KOPT-K1 (cell line): Measurements from ENCODE around the gene AP2S1.
"Not testable (repeated sequence)": the region's sequence is repeated elsewhere in the genome, so short reads cannot be mapped to it uniquely, and the experiment has no call there.

Experiments
- H3K27ac ChIP-seq: fragments of 200-600 bp; sonication (generic); 2 replicates; pipeline ENCODE4 v1.5.1; 2016; ENCODE audit warnings: antibody characterized with exemption, mild to moderate bottlenecking, low read depth, low read length; ENCODE audit not compliant: poor library complexity, severe bottlenecking
- H3K36me3 ChIP-seq: fragments of 200-600 bp; sonication (generic); 2 replicates; pipeline ENCODE4 v1.5.1; 2017; ENCODE audit warnings: antibody characterized with exemption, mild to moderate bottlenecking, low read length, moderate library complexity; ENCODE audit not compliant: insufficient read depth
- H3K9me3 ChIP-seq: fragments of 200-600 bp; sonication (generic); 2 replicates; pipeline ENCODE4 v1.5.1; 2017; ENCODE audit warnings: antibody characterized with exemption, low read length, mild to moderate bottlenecking; ENCODE audit not compliant: insufficient read depth, poor library complexity, severe bottlenecking

Gene AP2S1

GRCh38 chr19:46839752-46840497, 10.7 kb downstream of the AP2S1 start:
- peaks cover 70% of the 10 kb centered on the region for H3K36me3 ChIP-seq
- no peaks in the 10 kb centered on the region for H3K9me3 ChIP-seq
- no peak overlapping the region for H3K27ac ChIP-seq

GRCh38 chr19:46838160-46838559, 12.5 kb downstream of the AP2S1 start:
- peaks cover 54% of the 10 kb centered on the region for H3K36me3 ChIP-seq

GRCh38 chr19:46834984-46835383, 15.7 kb downstream of the AP2S1 start:
- no peak overlapping the region for H3K27ac ChIP-seq

More at GRCh38 chr19:46838160-46838559, 12.5 kb downstream of the AP2S1 start:
- Histone ChIP-seq H3K9me3 (no peaks in the 10 kb centered on the region), H3K27ac (no peak overlapping the region)

GRCh38 chr19:46834121-46834520, 16.5 kb downstream of the AP2S1 start:
- H3K9me3 ChIP-seq: no peaks in the 10 kb centered on the region
- H3K36me3 ChIP-seq: peaks cover 19% of the 10 kb centered on the region
- H3K27ac ChIP-seq: no peak overlapping the region

More at GRCh38 chr19:46834984-46835383, 15.7 kb downstream of the AP2S1 start:
- Histone ChIP-seq H3K9me3 (no peaks in the 10 kb centered on the region), H3K36me3 (peaks cover 27% of the 10 kb centered on the region)

GRCh38 chr19:46830864-46831263, 19.8 kb downstream of the AP2S1 start:
- Histone ChIP-seq H3K27ac (no peak overlapping the region), H3K36me3 (no peaks in the 10 kb centered on the region), H3K9me3 (no peaks in the 10 kb centered on the region)

GRCh38 chr19:46828484-46828883, 22.2 kb downstream of the AP2S1 start:
- no peaks in the 10 kb centered on the region for H3K9me3 ChIP-seq
- no peak overlapping the region for H3K27ac ChIP-seq
- H3K36me3 ChIP-seq: no peaks in the 10 kb centered on the region

- Histone ChIP-seq H3K9me3 (no peaks in the 10 kb centered on the region), H3K27ac (no peak overlapping the region), H3K36me3 (no peaks in the 10 kb centered on the region)
These were observed 25.0 kb downstream of the AP2S1 start for GRCh38 chr19:46825731-46826055.

GRCh38 chr19:46824890-46825730, 25.5 kb downstream of the AP2S1 start:
- no peaks in the 10 kb centered on the region for H3K36me3 ChIP-seq
- H3K27ac ChIP-seq: no peak overlapping the region
- no peaks in the 10 kb centered on the region for H3K9me3 ChIP-seq

GRCh38 chr19:46823049-46823448, 27.6 kb downstream of the AP2S1 start:
- Histone ChIP-seq H3K36me3 (no peaks in the 10 kb centered on the region), H3K9me3 (no peaks in the 10 kb centered on the region), H3K27ac (peak overlapping the region; percentile 21)

- not testable (repeated sequence) for H3K36me3 ChIP-seq, H3K9me3 ChIP-seq
- peak overlapping the region; percentile 99 for H3K27ac ChIP-seq
These were observed 28.2 kb downstream of the AP2S1 start for GRCh38 chr19:46822410-46822787.

- Histone ChIP-seq H3K27ac (peak overlapping the region; percentile 99), H3K36me3 (no peaks in the 10 kb centered on the region), H3K9me3 (no peaks in the 10 kb centered on the region)
These were observed 28.9 kb downstream of the AP2S1 start for GRCh38 chr19:46821512-46822409.

- peak overlapping the region; percentile 39 for H3K27ac ChIP-seq
- H3K36me3 ChIP-seq: no peaks in the 10 kb centered on the region
- no peaks in the 10 kb centered on the region for H3K9me3 ChIP-seq
These were observed 31.8 kb downstream of the AP2S1 start for GRCh38 chr19:46818812-46819211.

GRCh38 chr19:46815833-46816627, 34.6 kb downstream of the AP2S1 start:
- no peaks in the 10 kb centered on the region for H3K9me3 ChIP-seq
- peak overlapping the region; percentile 34 for H3K27ac ChIP-seq
- no peaks in the 10 kb centered on the region for H3K36me3 ChIP-seq

GRCh38 chr19:46813839-46814358, 36.7 kb downstream of the AP2S1 start:
- H3K27ac ChIP-seq: peak overlapping the region; percentile 55
- H3K9me3 ChIP-seq: no peaks in the 10 kb centered on the region
- no peaks in the 10 kb centered on the region for H3K36me3 ChIP-seq
